ENCODE data around the gene PGM1.

- TF ChIP-seq CTCF (IDR thresholded peaks at IDR 0.05; ENCODE audit: low read length) (no peak), EZH2 (IDR thresholded peaks at IDR 0.05; ENCODE audit: borderline replicate concordance, low read length) (no peak)
These were observed 84.3 kb downstream of the PGM1 start for GRCh38 chr1:63677497-63677896.

All from OCI-LY1 (cell line).